ENCODE measurements around the gene KCNMA1. TPM values are rescaled to one million over a fixed set of nuclear protein-coding genes. Genes with fewer than 3 reads are reported as not detected.
A peak's percentile ranks its signal among the peaks of the same experiment; 100 is the strongest.

KCNMA1 gene
- polyA plus RNA-seq, 1 donor from 2014 or later, result 60.8 TPM

GRCh38 chr10:77638321-77639101 is 903 bp upstream of the KCNMA1 start:
- peak overlapping the region; percentile 74 for H3K4me3 ChIP-seq (ENCODE audit: low read length)
- peaks cover 3% of the 10 kb centered on the region for H3F3A ChIP-seq (ENCODE audit: insufficient read depth, low read length, poor library complexity, severe bottlenecking)
- peaks cover 34% of the 10 kb centered on the region for H3K27me3 ChIP-seq (ENCODE audit: insufficient read depth, low read depth, low read length)
- H3K9ac ChIP-seq (ENCODE audit: low read length), result peak overlapping the region; percentile 96
- H3K9me2 ChIP-seq (ENCODE audit: insufficient read depth, low read length), result no peaks in the 10 kb centered on the region
- no peak overlapping the region for H2AFZ ChIP-seq (ENCODE audit: low read depth, low read length)
- no peaks in the 10 kb centered on the region for H4K20me1 ChIP-seq (ENCODE audit: insufficient read depth)
- H3K27ac ChIP-seq (ENCODE audit: low read length), result peak overlapping the region; percentile 79
- TF ChIP-seq REST (IDR thresholded peaks at IDR 0.05; ENCODE audit: borderline replicate concordance), result peak; percentile 52
- peak; percentile 59 for TF ChIP-seq SMC3 (conservative IDR thresholded peaks at IDR 0.05; ENCODE audit: poor library complexity)
- TF ChIP-seq, protein P1, sequence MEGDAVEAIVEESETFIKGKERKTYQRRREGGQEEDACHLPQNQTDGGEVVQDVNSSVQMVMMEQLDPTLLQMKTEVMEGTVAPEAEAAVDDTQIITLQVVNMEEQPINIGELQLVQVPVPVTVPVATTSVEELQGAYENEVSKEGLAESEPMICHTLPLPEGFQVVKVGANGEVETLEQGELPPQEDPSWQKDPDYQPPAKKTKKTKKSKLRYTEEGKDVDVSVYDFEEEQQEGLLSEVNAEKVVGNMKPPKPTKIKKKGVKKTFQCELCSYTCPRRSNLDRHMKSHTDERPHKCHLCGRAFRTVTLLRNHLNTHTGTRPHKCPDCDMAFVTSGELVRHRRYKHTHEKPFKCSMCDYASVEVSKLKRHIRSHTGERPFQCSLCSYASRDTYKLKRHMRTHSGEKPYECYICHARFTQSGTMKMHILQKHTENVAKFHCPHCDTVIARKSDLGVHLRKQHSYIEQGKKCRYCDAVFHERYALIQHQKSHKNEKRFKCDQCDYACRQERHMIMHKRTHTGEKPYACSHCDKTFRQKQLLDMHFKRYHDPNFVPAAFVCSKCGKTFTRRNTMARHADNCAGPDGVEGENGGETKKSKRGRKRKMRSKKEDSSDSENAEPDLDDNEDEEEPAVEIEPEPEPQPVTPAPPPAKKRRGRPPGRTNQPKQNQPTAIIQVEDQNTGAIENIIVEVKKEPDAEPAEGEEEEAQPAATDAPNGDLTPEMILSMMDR (IDR thresholded peaks at IDR 0.05; ENCODE audit: poor library complexity, severe bottlenecking), result peak; percentile 63
- no peak for TF ChIP-seq EZH2 (IDR thresholded peaks at IDR 0.05; ENCODE audit: borderline replicate concordance, insufficient read depth, low read length, poor library complexity, severe bottlenecking)
- peak; percentile 35 for TF ChIP-seq MXI1 (conservative IDR thresholded peaks at IDR 0.05; ENCODE audit: poor library complexity, severe bottlenecking)
- TF ChIP-seq EP300 (conservative IDR thresholded peaks at IDR 0.05; ENCODE audit: poor library complexity, severe bottlenecking), result peak; percentile 12
- TF ChIP-seq POLR2AphosphoS5 (IDR thresholded peaks at IDR 0.05), result peak; percentile 69
- TF ChIP-seq RAD21 (conservative IDR thresholded peaks at IDR 0.05), result peak; percentile 55
- no peak for TF ChIP-seq TAF1 (IDR thresholded peaks at IDR 0.05; ENCODE audit: low read depth)
- peaks cover 3% of the 10 kb centered on the region for H3K36me3 ChIP-seq (ENCODE audit: insufficient read depth, low read length)
- peak overlapping the region; percentile 57 for H3K4me2 ChIP-seq (ENCODE audit: low read length)
- peaks cover 27% of the 10 kb centered on the region for H3K79me2 ChIP-seq (replicated peaks; ENCODE audit: insufficient read depth, low read length)
- H3K9me3 ChIP-seq (ENCODE audit: low read length), result no peaks in the 10 kb centered on the region

GRCh38 chr10:77636967-77637531 is 559 bp downstream of the KCNMA1 start:
- H3K9me3 ChIP-seq (ENCODE audit: low read length), result no peaks in the 10 kb centered on the region
- TF ChIP-seq MXI1 (conservative IDR thresholded peaks at IDR 0.05; ENCODE audit: poor library complexity, severe bottlenecking) (peak; percentile 76), POLR2AphosphoS5 (IDR thresholded peaks at IDR 0.05) (peak; percentile 7), TAF1 (IDR thresholded peaks at IDR 0.05; ENCODE audit: low read depth) (no peak), RAD21 (conservative IDR thresholded peaks at IDR 0.05) (no peak), EP300 (conservative IDR thresholded peaks at IDR 0.05; ENCODE audit: poor library complexity, severe bottlenecking) (no peak), REST (IDR thresholded peaks at IDR 0.05; ENCODE audit: borderline replicate concordance) (peak; percentile 36), SMC3 (conservative IDR thresholded peaks at IDR 0.05; ENCODE audit: poor library complexity) (no peak), EZH2 (IDR thresholded peaks at IDR 0.05; ENCODE audit: borderline replicate concordance, insufficient read depth, low read length, poor library complexity, severe bottlenecking) (no peak)
- TF ChIP-seq, protein P1 (IDR thresholded peaks at IDR 0.05; ENCODE audit: poor library complexity, severe bottlenecking), result no peak
- peak overlapping the region; percentile 84 for H3K27ac ChIP-seq (ENCODE audit: low read length)
- H3K79me2 ChIP-seq (replicated peaks; ENCODE audit: insufficient read depth, low read length), result peaks cover 31% of the 10 kb centered on the region
- H3K27me3 ChIP-seq (ENCODE audit: insufficient read depth, low read depth, low read length), result peaks cover 35% of the 10 kb centered on the region
- peaks cover 3% of the 10 kb centered on the region for H3F3A ChIP-seq (ENCODE audit: insufficient read depth, low read length, poor library complexity, severe bottlenecking)
- no peaks in the 10 kb centered on the region for H4K20me1 ChIP-seq (ENCODE audit: insufficient read depth)
- peak overlapping the region; percentile 87 for H3K4me2 ChIP-seq (ENCODE audit: low read length)
- H3K9ac ChIP-seq (ENCODE audit: low read length), result peak overlapping the region; percentile 96
- H3K4me3 ChIP-seq (ENCODE audit: low read length), result peak overlapping the region; percentile 99
- peak overlapping the region; percentile 69 for H2AFZ ChIP-seq (ENCODE audit: low read depth, low read length)
- no peaks in the 10 kb centered on the region for H3K9me2 ChIP-seq (ENCODE audit: insufficient read depth, low read length)
- peaks cover 5% of the 10 kb centered on the region for H3K36me3 ChIP-seq (ENCODE audit: insufficient read depth, low read length)

Measured in neural cell (in vitro differentiated cells).